Measurements from ENCODE around the gene RTKN2. TPM values are rescaled to one million over a fixed set of nuclear protein-coding genes. Genes with fewer than 3 reads are reported as not detected.

The RTKN2 gene
- total and polyA plus RNA-seq, 10 of the 15 experiments (the other 5 are each of a cell fraction or from before 2014, with no cell fraction given), result 0.10 TPM; not detected in 9

DNA sequence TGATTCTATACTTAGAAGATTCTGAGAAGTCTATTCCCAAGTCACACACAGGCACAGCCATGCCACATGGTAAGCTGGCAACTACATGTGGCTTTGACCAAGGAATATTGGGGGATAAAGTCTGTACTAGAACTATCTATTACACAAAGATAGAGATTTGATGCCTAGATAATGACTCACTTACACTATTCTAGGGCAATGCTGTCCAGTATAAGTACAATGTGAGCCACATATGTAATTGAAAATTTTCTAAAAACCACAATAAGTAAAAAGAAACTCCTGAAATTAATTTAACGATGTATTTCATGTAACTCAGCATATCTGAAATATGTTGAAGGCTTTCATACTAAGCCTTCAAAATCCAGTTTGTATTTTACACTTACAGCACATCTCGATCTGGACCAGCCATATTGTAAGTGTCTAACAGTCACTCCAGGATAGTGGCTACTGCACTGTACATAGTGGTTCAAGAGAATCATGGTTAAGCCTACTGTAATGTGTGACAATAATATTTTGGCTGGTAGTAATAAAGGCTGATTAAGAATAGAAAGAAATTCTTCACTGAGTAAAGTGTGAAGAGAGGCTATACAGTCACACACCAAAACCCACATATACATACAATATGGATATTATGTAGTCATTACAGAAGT, 62.8 kb downstream of the RTKN2 start:
- intact Hi-C loops (cut with micrococcal nuclease; ENCODE audit: unreplicated experiment) (no loop called here), in situ Hi-C loops (cut with MboI) (no loop called here)
- no peaks in the 10 kb centered on the region for H4K20me1 ChIP-seq (ENCODE audit: control insufficient read depth, insufficient read depth)
- CTCF ChIA-PET, result interaction anchor here (1.1 to 1.5 kb wide), 2 partner anchors 39 to 168 kb away, joined by 3 to 7 read pairs; no protein-coding TSS in a partner anchor
- FAIRE-seq (no peak), ATAC-seq (no peak), DNase-seq (ENCODE audit: low read depth, low spot score) (no peak)
- H3K9ac ChIP-seq (ENCODE audit: control insufficient read depth, insufficient read depth, low read length), result no peak overlapping the region
- H3K36me3 ChIP-seq (ENCODE audit: control insufficient read depth in 2 of 2, insufficient read depth in 2 of 2, low read length in 1 of 2), result no peaks in the 10 kb centered on the region
- no peaks in the 10 kb centered on the region for H3K9me3 ChIP-seq (replicated peaks; ENCODE audit: control insufficient read depth, insufficient read depth, low read length)
- SMC1A ChIA-PET (ENCODE audit: uncharacterized antibody, unreplicated experiment), result interaction anchor here (0.7 to 1.1 kb wide), 2 partner anchors 167 to 309 kb away, joined by 3 to 4 read pairs; no protein-coding TSS in a partner anchor
- no peaks in the 10 kb centered on the region for H3K79me2 ChIP-seq (ENCODE audit: control insufficient read depth, insufficient read depth, low read length)
- no peaks in the 10 kb centered on the region for H3K27me3 ChIP-seq (replicated peaks in 1 of 2; ENCODE audit: control insufficient read depth in 2 of 2, insufficient read depth in 2 of 2, low read length in 1 of 2)
- POLR2A ChIA-PET, result no interaction called here
- 75% methylated on average over 2 of the region's 2 CpGs for WGBS (ENCODE audit: insufficient coverage, insufficient replicate concordance, low lambda C conversion rate, missing lambda C conversion rate)
- H3K4me2 ChIP-seq (ENCODE audit: control insufficient read depth, insufficient read depth), result no peak overlapping the region
- H3K4me1 ChIP-seq (ENCODE audit: control insufficient read depth, insufficient read depth, low read length), result no peaks in the 10 kb centered on the region
- no peak for TF ChIP-seq SMAD1 (IDR thresholded peaks at IDR 0.05; ENCODE audit: low read depth, partially characterized antibody)
- TF ChIP-seq SPI1 (IDR thresholded peaks at IDR 0.05; ENCODE audit: borderline replicate concordance, insufficient read depth, low read depth, low read length), result no peak
- TF ChIP-seq FOXK2 (IDR thresholded peaks at IDR 0.05), result no peak
- no peak for TF ChIP-seq ESRRA (IDR thresholded peaks at IDR 0.05; ENCODE audit: low read length)
- TF ChIP-seq ZNF274 (IDR thresholded peaks at IDR 0.05; ENCODE audit: insufficient read depth, insufficient read length), result no peak
- TF ChIP-seq NRF1 (conservative IDR thresholded peaks at IDR 0.05; ENCODE audit: low read depth, low read length), result no peak
- no peak for TF ChIP-seq POU2F2 (IDR thresholded peaks at IDR 0.05; ENCODE audit: borderline replicate concordance, low read depth, low read length)
- no peak for TF ChIP-seq TBL1XR1 (IDR thresholded peaks at IDR 0.05; ENCODE audit: low read depth, low read length)
- TF ChIP-seq CBX5 (IDR thresholded peaks at IDR 0.05; ENCODE audit: low read depth), result no peak
- TF ChIP-seq, protein P1, sequence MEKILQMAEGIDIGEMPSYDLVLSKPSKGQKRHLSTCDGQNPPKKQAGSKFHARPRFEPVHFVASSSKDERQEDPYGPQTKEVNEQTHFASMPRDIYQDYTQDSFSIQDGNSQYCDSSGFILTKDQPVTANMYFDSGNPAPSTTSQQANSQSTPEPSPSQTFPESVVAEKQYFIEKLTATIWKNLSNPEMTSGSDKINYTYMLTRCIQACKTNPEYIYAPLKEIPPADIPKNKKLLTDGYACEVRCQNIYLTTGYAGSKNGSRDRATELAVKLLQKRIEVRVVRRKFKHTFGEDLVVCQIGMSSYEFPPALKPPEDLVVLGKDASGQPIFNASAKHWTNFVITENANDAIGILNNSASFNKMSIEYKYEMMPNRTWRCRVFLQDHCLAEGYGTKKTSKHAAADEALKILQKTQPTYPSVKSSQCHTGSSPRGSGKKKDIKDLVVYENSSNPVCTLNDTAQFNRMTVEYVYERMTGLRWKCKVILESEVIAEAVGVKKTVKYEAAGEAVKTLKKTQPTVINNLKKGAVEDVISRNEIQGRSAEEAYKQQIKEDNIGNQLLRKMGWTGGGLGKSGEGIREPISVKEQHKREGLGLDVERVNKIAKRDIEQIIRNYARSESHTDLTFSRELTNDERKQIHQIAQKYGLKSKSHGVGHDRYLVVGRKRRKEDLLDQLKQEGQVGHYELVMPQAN (conservative IDR thresholded peaks at IDR 0.05), result no peak
- TF ChIP-seq BHLHE40 (IDR thresholded peaks at IDR 0.05; ENCODE audit: borderline replicate concordance in 1 of 2, low read depth in 2 of 2, low read length in 1 of 2), result no peak
- TF ChIP-seq, protein P2, sequence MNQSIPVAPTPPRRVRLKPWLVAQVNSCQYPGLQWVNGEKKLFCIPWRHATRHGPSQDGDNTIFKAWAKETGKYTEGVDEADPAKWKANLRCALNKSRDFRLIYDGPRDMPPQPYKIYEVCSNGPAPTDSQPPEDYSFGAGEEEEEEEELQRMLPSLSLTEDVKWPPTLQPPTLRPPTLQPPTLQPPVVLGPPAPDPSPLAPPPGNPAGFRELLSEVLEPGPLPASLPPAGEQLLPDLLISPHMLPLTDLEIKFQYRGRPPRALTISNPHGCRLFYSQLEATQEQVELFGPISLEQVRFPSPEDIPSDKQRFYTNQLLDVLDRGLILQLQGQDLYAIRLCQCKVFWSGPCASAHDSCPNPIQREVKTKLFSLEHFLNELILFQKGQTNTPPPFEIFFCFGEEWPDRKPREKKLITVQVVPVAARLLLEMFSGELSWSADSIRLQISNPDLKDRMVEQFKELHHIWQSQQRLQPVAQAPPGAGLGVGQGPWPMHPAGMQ (IDR thresholded peaks at IDR 0.05; ENCODE audit: borderline replicate concordance), result no peak
- TF ChIP-seq POLR2AphosphoS5 (IDR thresholded peaks at IDR 0.05; ENCODE audit: low read length), result no peak
- no peak for TF ChIP-seq SIN3A (IDR thresholded peaks at IDR 0.05; ENCODE audit: low read depth, low read length)
- TF ChIP-seq EP300 (IDR thresholded peaks at IDR 0.05; ENCODE audit: borderline replicate concordance in 1 of 2, control insufficient read depth in 1 of 2, low read depth in 2 of 2, low read length in 2 of 2), result no peak
- TF ChIP-seq HDAC6 (IDR thresholded peaks at IDR 0.05; ENCODE audit: unreplicated experiment), result no peak
- TF ChIP-seq EZH2 (IDR thresholded peaks at IDR 0.05; ENCODE audit: borderline replicate concordance, control insufficient read depth, low read depth, low read length), result no peak
- no peak for TF ChIP-seq EGR1 (IDR thresholded peaks at IDR 0.05; ENCODE audit: borderline replicate concordance in 1 of 2, low read depth in 2 of 2, low read length in 2 of 2)
- H3K4me3 ChIP-seq, result no peak overlapping the region
- no TSS peak for BruUV-seq (replicated peaks)
- H3K27ac ChIP-seq (ENCODE audit: control insufficient read depth, insufficient read depth), result no peak overlapping the region
- H2AFZ ChIP-seq (ENCODE audit: control insufficient read depth, low read depth, low read length), result no peak overlapping the region
- RAD21 ChIA-PET (ENCODE audit: unreplicated experiment), result no interaction called here
